Upper lobe of left lung (tissue), 6 donors: ENCODE measurements around the gene ANKS1A. TPM values are rescaled to one million over a fixed set of nuclear protein-coding genes. Genes with fewer than 3 reads are reported as not detected.

Source experiments
- ATAC-seq, 2 donors: fragments of 200-7000 bp; cut with Tn5 transposase; one replicate each; pipeline ENCODE4 v1.9.1; 2022; ENCODE audit warnings: mild to moderate bottlenecking in 2 of 2, moderate library complexity in 2 of 2; ENCODE audit not compliant: low FRiP score in 2 of 2
- DNase-seq, 2 donors: peaks; one replicate each; pipeline ENCODE4 v3.0.0-alpha.2; 2019 to 2020
- H3K27ac ChIP-seq, 4 donors: fragments of 200-600 bp; sonication (generic); one replicate each; pipeline ENCODE4 v1.5.1; 2016 to 2019
- H3K27me3 ChIP-seq, 4 donors: fragments of 200-600 bp; sonication (generic); one replicate each; pipeline ENCODE4 v1.5.1; 2017 to 2019
- H3K36me3 ChIP-seq, 4 donors: fragments of 200-600 bp; sonication (generic); one replicate each; pipeline ENCODE4 v1.5.1; 2016 to 2019
- H3K4me1 ChIP-seq, 4 donors: fragments of 200-600 bp; sonication (generic); one replicate each; pipeline ENCODE4 v1.5.1; 2018 to 2019
- H3K4me3 ChIP-seq, 4 donors: fragments of 200-600 bp; sonication (generic); one replicate each; pipeline ENCODE4 v1.5.1; 2017 to 2019; ENCODE audit warnings: mild to moderate bottlenecking in 2 of 4, moderate library complexity in 1 of 4
- H3K9me3 ChIP-seq, 4 donors: fragments of 200-600 bp; sonication (generic); one replicate each; pipeline ENCODE4 v1.5.1; 2018 to 2019
- EP300 ChIP-seq, 4 donors: sonication (generic); formaldehyde crosslinking; IDR thresholded peaks; one replicate each; pipeline ENCODE4 v1.5.1; 2017; ENCODE audit warnings: antibody characterized with exemption in 4 of 4, control low read depth in 2 of 4
- POLR2A ChIP-seq, 4 donors: fragments of 450-650 bp; IDR thresholded peaks; one replicate each; pipeline ENCODE4 v1.5.1; 2016 to 2017; ENCODE audit warnings: antibody characterized with exemption in 4 of 4, mild to moderate bottlenecking in 2 of 4
- POLR2AphosphoS5 ChIP-seq, 2 donors: sonication (generic); formaldehyde crosslinking; IDR thresholded peaks; one replicate each; pipeline ENCODE4 v1.5.1; 2017; ENCODE audit warnings: antibody characterized with exemption in 2 of 2
- WGBS, 2 donors: methylation state at CpG; one replicate each; pipeline ENCODE4 v1.1.5; 2017 to 2018; 5-methylcytosine and 5-hydroxymethylcytosine counted together
- total RNA-seq, 6 donors: library from RNA; depleted of rRNA in 4 of 6; stranded (reverse); fragments of >200 nt in 4 of 6; gene quantifications; one replicate each; pipeline versions ENCODE4 v1.1.0 to v1.2.1, GENCODE V29; 2016 to 2021
- TF ChIP-seq, protein P1 (sequence below), 6 experiments: fragments of 450-650 bp in 4 of 6; fragments of 200-600 bp in 2 of 6; sonication (generic) in 2 of 6; IDR thresholded peaks; one replicate each; pipeline ENCODE4 v1.5.1; 2016 to 2019; ENCODE audit warnings: antibody characterized with exemption in 6 of 6
- donor health status: DM: no; HTN: no; CAD: no; lungs with moderate emphysema.
- donor health status: DM: no; HTN: yes; CAD: no; lungs with severe emphysema.

Gene ANKS1A
- total RNA-seq, 6 donors from 2014 or later, result 47.2 to 85.3 (median 53.5) TPM

DNA sequence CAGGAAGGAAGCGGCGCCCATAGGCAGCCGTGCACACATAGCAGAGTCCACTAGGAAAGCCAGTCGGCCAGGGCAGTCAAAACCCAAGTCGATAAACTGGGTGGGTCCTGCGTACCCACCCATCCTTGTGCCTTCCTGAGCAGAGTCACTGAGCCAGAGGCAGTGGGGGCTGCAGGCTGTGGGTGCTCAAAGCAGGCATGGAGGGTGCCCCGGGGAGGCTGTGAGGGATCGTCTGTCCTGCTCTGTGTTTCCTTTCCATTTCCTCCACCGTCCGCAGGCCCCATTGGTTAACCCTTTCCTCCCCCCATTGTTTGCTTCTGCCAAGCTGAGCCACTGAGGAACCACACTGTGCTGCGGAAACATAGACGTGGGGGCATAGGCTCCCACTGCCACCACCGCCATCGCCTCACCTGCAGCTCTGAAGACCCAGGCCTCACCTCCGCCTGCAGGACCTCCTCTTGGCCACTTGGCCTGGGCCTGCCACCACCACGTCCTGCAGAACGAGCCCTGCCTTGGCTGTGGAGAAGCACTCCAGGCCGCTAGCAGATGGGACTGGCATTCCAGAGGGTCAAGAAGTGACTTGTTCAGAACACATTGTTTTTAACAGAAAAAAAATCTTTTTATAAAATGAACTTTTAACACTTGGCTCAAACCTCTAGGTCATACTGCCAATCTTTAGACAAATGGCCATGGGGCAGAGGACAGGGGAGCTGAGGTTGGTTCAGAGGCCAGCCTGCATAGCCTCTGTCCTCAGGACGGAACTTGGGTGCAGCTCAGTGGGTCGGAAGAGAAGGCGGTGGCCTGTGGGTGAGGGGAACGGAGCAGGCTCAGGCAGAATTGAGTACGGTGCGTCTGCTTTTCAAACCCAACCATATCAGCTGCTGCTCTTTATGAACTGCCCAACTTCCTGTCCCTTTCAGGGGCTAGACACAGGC is 199.5 kb downstream of the ANKS1A start:
- peaks cover 18 to 75% (median 67%) of the 10 kb centered on the region in 4 donors for H3K36me3 ChIP-seq
- ATAC-seq, result no peak
- 67 to 75% methylated on average over 24 of the region's 24 CpGs for WGBS, 2 donors
- no peaks in the 10 kb centered on the region for H3K9me3 ChIP-seq
- no peak overlapping the region for H3K4me3 ChIP-seq
- no peaks in the 10 kb centered on the region for H3K27me3 ChIP-seq
- H3K27ac ChIP-seq, result peak overlapping the region; percentile 6 to 63 (median 56)
- peaks cover 8 to 28% (median 15%) of the 10 kb centered on the region in 4 donors for H3K4me1 ChIP-seq
- TF ChIP-seq EP300 (IDR thresholded peaks at IDR 0.05) (no peak), POLR2AphosphoS5 (IDR thresholded peaks at IDR 0.05) (no peak), POLR2A (IDR thresholded peaks at IDR 0.05) (no peak)
- TF ChIP-seq, protein P1, sequence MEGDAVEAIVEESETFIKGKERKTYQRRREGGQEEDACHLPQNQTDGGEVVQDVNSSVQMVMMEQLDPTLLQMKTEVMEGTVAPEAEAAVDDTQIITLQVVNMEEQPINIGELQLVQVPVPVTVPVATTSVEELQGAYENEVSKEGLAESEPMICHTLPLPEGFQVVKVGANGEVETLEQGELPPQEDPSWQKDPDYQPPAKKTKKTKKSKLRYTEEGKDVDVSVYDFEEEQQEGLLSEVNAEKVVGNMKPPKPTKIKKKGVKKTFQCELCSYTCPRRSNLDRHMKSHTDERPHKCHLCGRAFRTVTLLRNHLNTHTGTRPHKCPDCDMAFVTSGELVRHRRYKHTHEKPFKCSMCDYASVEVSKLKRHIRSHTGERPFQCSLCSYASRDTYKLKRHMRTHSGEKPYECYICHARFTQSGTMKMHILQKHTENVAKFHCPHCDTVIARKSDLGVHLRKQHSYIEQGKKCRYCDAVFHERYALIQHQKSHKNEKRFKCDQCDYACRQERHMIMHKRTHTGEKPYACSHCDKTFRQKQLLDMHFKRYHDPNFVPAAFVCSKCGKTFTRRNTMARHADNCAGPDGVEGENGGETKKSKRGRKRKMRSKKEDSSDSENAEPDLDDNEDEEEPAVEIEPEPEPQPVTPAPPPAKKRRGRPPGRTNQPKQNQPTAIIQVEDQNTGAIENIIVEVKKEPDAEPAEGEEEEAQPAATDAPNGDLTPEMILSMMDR (IDR thresholded peaks at IDR 0.05), result peak in 2 of 6 experiments; percentile 10 to 34
- no peak for DNase-seq

DNA sequence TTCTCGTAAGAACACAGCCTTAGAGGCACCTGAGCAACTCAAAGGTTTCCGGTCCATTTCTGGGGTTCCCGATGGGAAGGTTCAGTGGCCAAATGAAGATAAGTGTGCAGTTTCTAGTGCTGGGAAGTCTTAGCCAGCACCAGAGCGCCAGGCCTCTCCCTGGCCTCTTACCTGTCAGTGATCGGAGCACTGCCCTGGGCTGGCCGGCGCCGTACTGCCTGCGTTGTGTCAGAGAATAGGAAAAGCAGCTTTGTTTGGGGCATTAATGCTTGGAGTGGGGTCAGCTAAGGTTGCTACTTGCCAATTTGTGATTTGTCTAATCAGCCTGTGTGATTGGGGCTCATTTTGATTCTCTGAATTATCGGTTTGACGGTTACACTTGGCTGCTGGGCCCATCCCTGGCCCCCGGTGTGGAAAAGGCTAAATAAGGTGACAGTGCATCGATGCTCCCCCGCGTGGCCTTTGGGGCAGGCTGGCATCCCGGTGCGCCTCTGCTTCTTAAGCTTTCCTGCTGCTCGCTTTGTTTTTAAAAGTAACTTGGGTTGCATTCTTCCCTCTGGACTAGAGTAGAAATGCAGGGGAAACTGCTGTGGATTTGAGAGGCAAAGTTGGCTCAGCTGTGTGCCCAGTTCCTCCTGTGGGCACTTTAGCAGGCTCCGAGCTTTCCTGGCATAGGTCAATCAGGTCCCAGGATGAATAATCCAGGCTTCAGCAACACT is 200.3 kb downstream of the ANKS1A start:
- Histone ChIP-seq H3K36me3 (peaks cover 13 to 67% (median 58%) of the 10 kb centered on the region in 4 donors), H3K27ac (peak overlapping the region in 3 of 4 donors; percentile 13 to 38 (median 30))
- no peak for ATAC-seq

DNA sequence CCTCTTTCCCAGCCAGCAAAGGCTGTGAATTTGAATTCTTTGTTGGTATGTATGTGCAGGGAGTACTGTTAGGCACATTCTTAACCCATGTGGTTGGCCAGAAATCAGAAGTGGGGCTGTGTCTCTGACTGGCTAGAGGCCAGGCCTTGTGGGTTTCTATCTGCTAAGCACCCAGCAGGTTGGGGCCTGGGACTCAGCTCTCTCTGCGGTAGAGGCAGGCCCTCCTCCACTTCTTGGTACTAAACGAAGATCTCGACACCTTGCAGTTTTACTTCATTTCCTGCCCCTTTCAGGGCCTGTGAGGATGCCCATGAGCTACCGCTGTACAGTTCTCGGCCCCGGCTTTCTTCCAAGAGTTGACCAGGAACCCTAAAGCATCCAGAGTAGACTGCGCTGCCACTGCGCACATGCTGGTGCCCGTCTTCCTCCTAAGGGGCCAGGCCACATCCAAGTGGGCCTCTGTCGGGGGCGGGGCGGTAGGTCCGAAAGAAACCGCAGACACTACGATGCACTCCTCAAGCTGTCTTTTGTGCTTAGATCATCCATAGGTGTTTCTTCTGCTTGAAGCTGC is 201.0 kb downstream of the ANKS1A start:
- DNase-seq (no peak), ATAC-seq (no peak)
- Histone ChIP-seq H3K27me3 (no peaks in the 10 kb centered on the region), H3K9me3 (no peaks in the 10 kb centered on the region), H3K36me3 (peaks cover 7 to 60% (median 52%) of the 10 kb centered on the region in 4 donors), H3K4me1 (peaks cover 8 to 32% (median 18%) of the 10 kb centered on the region in 4 donors), H3K27ac (peak overlapping the region in 2 of 4 donors; percentile 13 to 38), H3K4me3 (no peak overlapping the region)
- 84 to 88% methylated on average over 13 to 14 of the region's 15 CpGs for WGBS, 2 donors
- TF ChIP-seq POLR2AphosphoS5 (IDR thresholded peaks at IDR 0.05) (no peak), EP300 (IDR thresholded peaks at IDR 0.05) (no peak), POLR2A (IDR thresholded peaks at IDR 0.05) (no peak)
- TF ChIP-seq, protein P1 (IDR thresholded peaks at IDR 0.05), result no peak

More for the DNA sequence above, 200.3 kb downstream of the ANKS1A start:
- no peak for DNase-seq
- no peak for TF ChIP-seq POLR2AphosphoS5 (IDR thresholded peaks at IDR 0.05)
- TF ChIP-seq, protein P1 (IDR thresholded peaks at IDR 0.05), result no peak
- no peak for TF ChIP-seq EP300 (IDR thresholded peaks at IDR 0.05)
- TF ChIP-seq POLR2A (IDR thresholded peaks at IDR 0.05), result no peak
- H3K27me3 ChIP-seq, result no peaks in the 10 kb centered on the region
- peaks cover 8 to 32% (median 18%) of the 10 kb centered on the region in 4 donors for H3K4me1 ChIP-seq
- no peak overlapping the region for H3K4me3 ChIP-seq
- H3K9me3 ChIP-seq, result no peaks in the 10 kb centered on the region
- 92 to 93% methylated on average over 16 to 19 of the region's 19 CpGs for WGBS, 2 donors

DNA sequence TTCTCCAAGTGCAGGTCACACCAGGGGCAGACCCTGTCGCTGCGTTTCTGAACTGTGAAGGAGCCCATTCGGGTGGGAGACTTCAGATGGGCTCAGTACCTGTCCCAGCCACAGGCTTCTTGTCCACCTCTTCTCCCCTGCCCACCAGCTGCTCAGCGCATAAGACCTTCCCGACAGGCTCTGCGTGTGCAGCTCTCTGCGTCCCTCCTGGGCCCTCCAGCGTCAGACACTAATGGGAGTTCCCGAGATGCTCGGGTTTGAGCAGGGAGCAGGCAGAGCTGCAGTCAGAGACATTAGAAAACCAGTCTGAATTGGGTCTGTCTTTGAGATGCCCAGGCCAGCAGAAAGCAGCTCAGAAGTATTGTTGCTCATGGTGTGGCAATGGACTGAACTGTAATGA is 201.7 kb downstream of the ANKS1A start:
- no peak for ATAC-seq

More for the DNA sequence above, 201.7 kb downstream of the ANKS1A start:
- no peaks in the 10 kb centered on the region for H3K27me3 ChIP-seq
- DNase-seq, result no peak
- H3K4me3 ChIP-seq, result no peak overlapping the region
- peaks cover 6 to 53% (median 45%) of the 10 kb centered on the region in 4 donors for H3K36me3 ChIP-seq
- TF ChIP-seq POLR2AphosphoS5 (IDR thresholded peaks at IDR 0.05) (no peak), EP300 (IDR thresholded peaks at IDR 0.05) (no peak)
- TF ChIP-seq, protein P1 (IDR thresholded peaks at IDR 0.05), result no peak
- peak overlapping the region in 1 of 4 donors; percentile 2 for H3K27ac ChIP-seq
- no peaks in the 10 kb centered on the region for H3K9me3 ChIP-seq
- WGBS, 2 donors, result 94 to 99% methylated on average over 10 of the region's 10 CpGs
- H3K4me1 ChIP-seq, result peaks cover 8 to 32% (median 21%) of the 10 kb centered on the region in 4 donors
